Astrocyte (in vitro differentiated cells and primary cell): ENCODE data around the gene UBTD1. TPM values are rescaled to one million over a fixed set of nuclear protein-coding genes. Genes with fewer than 3 reads are reported as not detected.
A peak's percentile ranks its signal among the peaks of the same experiment; 100 is the strongest.

ENCODE experiments used
- DNase-seq: peaks from one replicate; pipeline ENCODE4 v3.0.0-alpha.2; 2010; ENCODE audit warnings: low read depth
- FAIRE-seq: peaks from 2 replicates; lab custom pipeline; 2011; peaks lifted over from hg19 to GRCh38; lab: Jason Lieb, UNC
- H2AFZ ChIP-seq: 2 replicates; pipeline ENCODE4 v1.6.0; 2012; ENCODE audit warnings: low read depth, low read length, inconsistent platforms
- H3K27ac ChIP-seq: 2 replicates; pipeline ENCODE4 v1.5.1; 2011; ENCODE audit warnings: low read depth, low read length, inconsistent platforms
- H3K27me3 ChIP-seq: 2 replicates; pipeline ENCODE4 v1.6.0; 2011; ENCODE audit warnings: low read length, inconsistent platforms; ENCODE audit not compliant: insufficient read depth
- H3K36me3 ChIP-seq: 2 replicates; pipeline ENCODE4 v1.5.1; 2011; ENCODE audit warnings: low read length, inconsistent platforms; ENCODE audit not compliant: insufficient read depth
- H3K4me1 ChIP-seq: 2 replicates; pipeline ENCODE4 v1.5.1; 2011; ENCODE audit warnings: low read length, inconsistent platforms; ENCODE audit not compliant: insufficient read depth
- H3K4me2 ChIP-seq: 2 replicates; pipeline ENCODE4 v1.6.0; 2012; ENCODE audit warnings: low read length, inconsistent platforms
- H3K4me3 ChIP-seq: 2 replicates; pipeline ENCODE4 v1.5.1; 2011; ENCODE audit warnings: low read depth, mild to moderate bottlenecking, low read length, inconsistent platforms; ENCODE audit not compliant: insufficient read depth
- H3K79me2 ChIP-seq: 2 replicates; pipeline ENCODE4 v1.6.0; 2012; ENCODE audit warnings: mild to moderate bottlenecking, low read length, inconsistent platforms; ENCODE audit not compliant: insufficient read depth
- H3K9ac ChIP-seq: 2 replicates; pipeline ENCODE4 v1.6.0; 2012; ENCODE audit warnings: mild to moderate bottlenecking, low read length, inconsistent platforms
- H3K9me3 ChIP-seq: 2 replicates; pipeline ENCODE4 v1.5.1; 2012; ENCODE audit warnings: low read depth, mild to moderate bottlenecking, low read length, inconsistent platforms; ENCODE audit not compliant: insufficient read depth
- H4K20me1 ChIP-seq: 2 replicates; pipeline ENCODE4 v1.6.0; 2012; ENCODE audit warnings: low read length, inconsistent platforms; ENCODE audit not compliant: insufficient read depth
- H3K27ac Mint-ChIP-seq: one replicate; pipeline ENCODE4 v1.8.0; 2021; ENCODE audit warnings: mild to moderate bottlenecking, mixed read lengths; ENCODE audit not compliant: unreplicated experiment
- H3K27me3 Mint-ChIP-seq: one replicate; pipeline ENCODE4 v1.8.0; 2021; ENCODE audit warnings: low read depth, mixed read lengths; ENCODE audit not compliant: unreplicated experiment
- H3K36me3 Mint-ChIP-seq: one replicate; pipeline ENCODE4 v1.8.0; 2021; ENCODE audit warnings: low read depth, mixed read lengths; ENCODE audit not compliant: unreplicated experiment
- H3K4me1 Mint-ChIP-seq: one replicate; pipeline ENCODE4 v1.8.0; 2021; ENCODE audit warnings: low read depth, mixed read lengths; ENCODE audit not compliant: unreplicated experiment
- H3K4me3 Mint-ChIP-seq: one replicate; pipeline ENCODE4 v1.8.0; 2021; ENCODE audit warnings: mild to moderate bottlenecking, moderate library complexity, mixed read lengths; ENCODE audit not compliant: unreplicated experiment
- H3K9me3 Mint-ChIP-seq: one replicate; pipeline ENCODE4 v1.8.0; 2021; ENCODE audit warnings: mild to moderate bottlenecking, mixed read lengths; ENCODE audit not compliant: unreplicated experiment
- CTCF ChIP-seq: IDR thresholded peaks from 2 replicates; pipeline ENCODE4 v1.5.1; 2011; ENCODE audit warnings: low read depth, mild to moderate bottlenecking, inconsistent platforms, low read length, moderate library complexity; ENCODE audit not compliant: insufficient read depth
- EZH2 ChIP-seq: IDR thresholded peaks from 2 replicates; pipeline ENCODE4 v1.6.1; 2012; ENCODE audit warnings: mild to moderate bottlenecking, low read length, inconsistent platforms; ENCODE audit not compliant: insufficient read depth
- total RNA-seq: library from RNA; stranded (reverse); gene quantifications from 2 replicates; pipeline ENCODE4 v1.2.1, GENCODE V29; 2021

Gene UBTD1
- total RNA-seq, 1 donor from 2014 or later: 73.1 TPM

DNA sequence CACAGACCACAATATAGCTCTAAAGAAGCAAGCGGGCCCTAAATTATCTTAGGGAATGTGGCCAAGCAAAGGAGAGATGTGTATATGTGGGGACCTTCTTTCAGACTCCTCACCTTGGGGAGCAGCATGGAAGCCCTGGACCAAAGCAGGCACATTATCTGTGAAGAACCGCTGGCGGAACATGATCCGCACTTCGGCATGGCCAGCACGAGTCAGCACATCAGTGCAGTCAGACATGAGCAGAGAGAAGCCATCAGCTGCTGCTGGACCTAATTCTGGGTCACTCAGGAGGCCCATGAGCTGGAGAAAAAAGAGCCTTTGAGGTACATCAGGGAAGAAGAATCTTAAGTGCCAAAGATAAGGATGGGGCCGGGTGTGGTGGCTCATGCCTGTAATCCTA is 38.8 kb upstream of the UBTD1 start:
- Histone ChIP-seq H3K36me3 (peaks cover 87% of the 10 kb centered on the region), H3K4me3 (no peak overlapping the region), H4K20me1 (peaks cover 59% of the 10 kb centered on the region), H3K4me2 (no peak overlapping the region), H3K79me2 (peaks cover 8% of the 10 kb centered on the region), H3K9me3 (no peaks in the 10 kb centered on the region), H3K4me1 (peaks cover under 1% of the 10 kb centered on the region), H3K9ac (no peak overlapping the region), H3K27me3 (no peaks in the 10 kb centered on the region), H3K27ac (no peak overlapping the region), H2AFZ (no peak overlapping the region)
- H3K4me3 Mint-ChIP-seq: no peak overlapping the region
- no peak for TF ChIP-seq CTCF
- TF ChIP-seq EZH2: no peak
- no peaks in the 10 kb centered on the region for H3K27me3 Mint-ChIP-seq
- H3K9me3 Mint-ChIP-seq: no peaks in the 10 kb centered on the region
- peaks cover 10% of the 10 kb centered on the region for H3K36me3 Mint-ChIP-seq
- H3K4me1 Mint-ChIP-seq: peaks cover 4% of the 10 kb centered on the region
- no peak for DNase-seq
- FAIRE-seq: no peak
- no peak overlapping the region for H3K27ac Mint-ChIP-seq

DNA sequence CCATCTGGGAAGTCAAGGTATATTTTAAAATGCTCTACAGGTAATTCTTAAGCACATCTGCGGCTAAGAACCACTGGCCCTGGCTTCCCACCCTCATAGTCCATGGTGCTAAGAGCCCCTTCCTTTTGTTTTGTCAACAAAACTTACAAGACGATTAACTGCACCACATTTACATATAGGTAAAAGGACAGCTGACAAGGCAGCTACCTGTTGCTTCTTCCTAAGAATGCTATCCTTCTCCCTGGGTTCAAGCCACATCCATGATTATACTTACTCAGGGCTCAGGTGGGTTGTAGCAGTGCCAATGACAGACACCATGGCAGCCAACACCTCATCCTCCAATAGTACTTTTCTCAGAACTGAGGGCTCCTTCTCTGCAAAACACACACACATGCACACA is 36.4 kb upstream of the UBTD1 start:
- Mint-ChIP-seq H3K9me3 (no peaks in the 10 kb centered on the region), H3K27ac (no peak overlapping the region), H3K4me1 (peaks cover 6% of the 10 kb centered on the region), H3K36me3 (peaks cover 9% of the 10 kb centered on the region), H3K27me3 (no peaks in the 10 kb centered on the region), H3K4me3 (no peak overlapping the region)
- Histone ChIP-seq H3K4me1 (peaks cover 5% of the 10 kb centered on the region), H3K27me3 (no peaks in the 10 kb centered on the region), H3K4me2 (no peak overlapping the region), H3K79me2 (no peaks in the 10 kb centered on the region), H3K4me3 (no peak overlapping the region), H3K9ac (no peak overlapping the region), H3K9me3 (no peaks in the 10 kb centered on the region), H4K20me1 (peaks cover 37% of the 10 kb centered on the region), H3K36me3 (peaks cover 83% of the 10 kb centered on the region), H3K27ac (no peak overlapping the region), H2AFZ (no peak overlapping the region)
- TF ChIP-seq CTCF: no peak
- no peak for TF ChIP-seq EZH2
- DNase-seq: no peak
- FAIRE-seq: no peak

DNA sequence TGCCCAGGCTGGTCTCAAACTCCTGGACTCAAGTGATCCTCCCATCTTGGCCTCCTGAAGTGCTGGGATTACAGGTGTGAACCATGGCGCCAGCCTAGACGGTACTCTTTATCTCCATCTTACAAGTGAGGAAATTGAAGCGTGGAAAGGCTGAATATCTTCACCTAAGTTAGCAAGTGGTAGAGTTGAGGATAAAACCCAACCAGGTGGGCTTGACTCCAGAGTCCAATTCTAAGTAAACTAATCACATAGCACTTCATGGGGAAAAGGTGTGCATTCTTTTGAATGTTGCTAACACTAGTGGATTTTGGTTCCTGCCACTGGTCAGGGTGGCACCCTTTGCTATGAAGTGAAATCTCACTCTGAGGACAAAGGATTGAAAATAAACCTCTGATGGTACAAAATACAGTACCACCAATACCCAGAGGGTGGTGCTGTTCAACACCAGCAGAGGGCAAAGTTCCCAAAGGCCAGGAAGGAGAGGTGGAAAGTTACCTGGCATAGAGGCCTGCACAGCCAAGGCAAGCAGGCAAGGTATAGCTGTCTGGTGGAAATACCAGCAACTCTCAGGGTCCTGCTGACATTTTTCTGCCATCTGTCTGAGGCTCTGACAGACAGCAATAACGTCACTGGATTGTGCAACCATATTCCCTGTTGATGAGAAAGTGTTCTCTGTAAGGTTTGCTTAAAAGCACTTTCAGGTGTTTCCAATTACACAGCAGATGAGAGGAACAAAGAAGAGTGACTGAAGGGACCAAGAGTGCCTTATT is 35.2 kb upstream of the UBTD1 start:
- Histone ChIP-seq H3K36me3 (peaks cover 83% of the 10 kb centered on the region), H3K9ac (no peak overlapping the region), H3K4me3 (no peak overlapping the region), H3K27me3 (no peaks in the 10 kb centered on the region), H3K4me1 (peaks cover 5% of the 10 kb centered on the region), H3K27ac (no peak overlapping the region), H3K4me2 (no peak overlapping the region), H2AFZ (no peak overlapping the region), H3K79me2 (no peaks in the 10 kb centered on the region), H4K20me1 (peaks cover 31% of the 10 kb centered on the region), H3K9me3 (no peaks in the 10 kb centered on the region)
- Mint-ChIP-seq H3K27me3 (no peaks in the 10 kb centered on the region), H3K4me3 (no peak overlapping the region), H3K9me3 (no peaks in the 10 kb centered on the region), H3K4me1 (peaks cover 6% of the 10 kb centered on the region), H3K27ac (peak overlapping the region; percentile 19), H3K36me3 (peaks cover 7% of the 10 kb centered on the region)
- FAIRE-seq (peak; percentile 75), DNase-seq (peak; percentile 30)
- peak; percentile 79 for TF ChIP-seq CTCF
- no peak for TF ChIP-seq EZH2
